PFSK-1 (cell line): ENCODE data around the gene GYG2.

Experiments
- FOXP2 ChIP-seq: optimal IDR thresholded peaks from 2 replicates; pipeline ENCODE3; 2011; ENCODE audit warnings: borderline replicate concordance, control low read depth, inconsistent platforms; ENCODE audit not compliant: insufficient read depth; ENCODE audit errors: extremely low read length, extremely low read depth
- POLR2AphosphoS5 ChIP-seq: IDR thresholded peaks from 2 replicates; pipeline ENCODE4 v1.6.1; 2012; ENCODE audit warnings: low read depth, mild to moderate bottlenecking, control low read depth, low read length, moderate library complexity
- REST ChIP-seq, 2 experiments: IDR thresholded peaks; 2 replicates each; pipeline versions ENCODE4 v1.6.1 to v1.8.0; 2011 to 2012; ENCODE audit warnings: low read depth in 2 of 2, low read length in 2 of 2, control low read depth in 1 of 2, inconsistent platforms in 1 of 2, mild to moderate bottlenecking in 1 of 2, moderate library complexity in 1 of 2; ENCODE audit not compliant: insufficient read depth in 1 of 2
- SIN3A ChIP-seq: IDR thresholded peaks from 2 replicates; pipeline ENCODE4 v1.6.1; 2012; ENCODE audit warnings: mild to moderate bottlenecking, low read length, moderate library complexity, borderline replicate concordance; ENCODE audit not compliant: insufficient read depth
- TAF1 ChIP-seq: IDR thresholded peaks from 2 replicates; pipeline ENCODE4 v1.6.1; 2012; ENCODE audit warnings: low read length, control low read depth, borderline replicate concordance; ENCODE audit not compliant: insufficient read depth

The GYG2 gene

GRCh38 chrX:2913118-2913517 lies 84.4 kb downstream of the GYG2 start:
- TF ChIP-seq SIN3A, result no peak

GRCh38 chrX:2917767-2918166 lies 89.0 kb downstream of the GYG2 start:
- no peak for TF ChIP-seq REST (IDR thresholded peaks at IDR 0.05; ENCODE audit: insufficient read depth in 1 of 2, low read depth in 2 of 2, low read length in 2 of 2)
- no peak for TF ChIP-seq FOXP2
- no peak for TF ChIP-seq SIN3A
- TF ChIP-seq TAF1, result no peak
- TF ChIP-seq POLR2AphosphoS5, result no peak

GRCh38 chrX:2921193-2921592 lies 92.5 kb downstream of the GYG2 start:
- TF ChIP-seq REST (IDR thresholded peaks at IDR 0.05; ENCODE audit: insufficient read depth in 1 of 2, low read depth in 2 of 2, low read length in 2 of 2) (no peak), TAF1 (no peak), SIN3A (no peak), POLR2AphosphoS5 (no peak), FOXP2 (no peak)

- no peak for TF ChIP-seq TAF1
- TF ChIP-seq POLR2AphosphoS5, result no peak
- no peak for TF ChIP-seq FOXP2
- TF ChIP-seq REST (IDR thresholded peaks at IDR 0.05; ENCODE audit: insufficient read depth in 1 of 2, low read depth in 2 of 2, low read length in 2 of 2), result no peak
- no peak for TF ChIP-seq SIN3A
Measured at GRCh38 chrX:2921750-2922149, 93.0 kb downstream of the GYG2 start.

GRCh38 chrX:2924151-2924550 lies 95.4 kb downstream of the GYG2 start:
- no peak for TF ChIP-seq FOXP2
- no peak for TF ChIP-seq POLR2AphosphoS5
- no peak for TF ChIP-seq SIN3A
- TF ChIP-seq TAF1, result no peak
- TF ChIP-seq REST (IDR thresholded peaks at IDR 0.05; ENCODE audit: insufficient read depth in 1 of 2, low read depth in 2 of 2, low read length in 2 of 2), result no peak
